HEK293T (cell line): ENCODE data around the gene ADAM22.
A peak's percentile ranks its signal among the peaks of the same experiment; 100 is the strongest.

Experiments
- CTCF ChIA-PET: fragments of 350-600 bp; formaldehyde crosslinking; extraction: SDS; loops from one replicate; lab custom pipeline; 2021; ENCODE audit warnings: antibody characterized with exemption, inconsistent platforms; lab: Yijun Ruan, JAX
- POLR2A ChIA-PET: fragments of 350-600 bp; formaldehyde crosslinking; extraction: SDS; loops from one replicate; lab custom pipeline; 2020; ENCODE audit warnings: antibody characterized with exemption, inconsistent platforms; lab: Yijun Ruan, JAX
- DNase-seq: peaks from one replicate; pipeline ENCODE4 v3.0.0; 2012; ENCODE audit warnings: mixed read lengths; ENCODE audit errors: extremely low spot score
- ARNT ChIP-seq: fragments of 450-650 bp; IDR thresholded peaks from 2 replicates; pipeline ENCODE4 v1.6.1; 2017; ENCODE audit warnings: mild to moderate bottlenecking
- BHLHE40 ChIP-seq: fragments of 450-650 bp; IDR thresholded peaks from 2 replicates; pipeline ENCODE4 v1.6.1; 2016; ENCODE audit warnings: mild to moderate bottlenecking, moderate library complexity, borderline replicate concordance
- CTBP1 ChIP-seq: fragments of 450-650 bp; IDR thresholded peaks from 2 replicates; pipeline ENCODE4 v1.6.1; 2016; ENCODE audit warnings: borderline replicate concordance
- ELF4 ChIP-seq: fragments of 450-650 bp; IDR thresholded peaks from 2 replicates; pipeline ENCODE4 v1.6.1; 2017; ENCODE audit warnings: antibody characterized with exemption
- FOXA1 ChIP-seq: fragments of 450-650 bp; IDR thresholded peaks from 2 replicates; pipeline ENCODE4 v1.6.1; 2016; ENCODE audit warnings: mild to moderate bottlenecking
- FOXK2 ChIP-seq: fragments of 450-650 bp; IDR thresholded peaks from 2 replicates; pipeline ENCODE4 v1.6.1; 2016; ENCODE audit warnings: mild to moderate bottlenecking
- FOXM1 ChIP-seq: fragments of 450-650 bp; IDR thresholded peaks from 2 replicates; pipeline ENCODE4 v1.6.1; 2017; ENCODE audit warnings: mild to moderate bottlenecking, borderline replicate concordance
- HDGF ChIP-seq: fragments of 450-650 bp; IDR thresholded peaks from 2 replicates; pipeline ENCODE4 v1.6.1; 2017; ENCODE audit warnings: antibody characterized with exemption, borderline replicate concordance
- L3MBTL2 ChIP-seq: fragments of 450-650 bp; conservative IDR thresholded peaks from 2 replicates; pipeline ENCODE4 v1.6.1; 2016; ENCODE audit warnings: mild to moderate bottlenecking
- LEF1 ChIP-seq: fragments of 450-650 bp; IDR thresholded peaks from 2 replicates; pipeline ENCODE4 v1.6.1; 2017; ENCODE audit warnings: mild to moderate bottlenecking, borderline replicate concordance
- NFRKB ChIP-seq: fragments of 450-650 bp; IDR thresholded peaks from 2 replicates; pipeline ENCODE4 v1.6.1; 2016; ENCODE audit warnings: mild to moderate bottlenecking, moderate library complexity
- SP1 ChIP-seq: fragments of 450-650 bp; IDR thresholded peaks from 2 replicates; pipeline ENCODE4 v1.6.1; 2017
- SUZ12 ChIP-seq: fragments of 450-650 bp; IDR thresholded peaks from 2 replicates; pipeline ENCODE4 v1.6.1; 2016; ENCODE audit warnings: mild to moderate bottlenecking
- TARDBP ChIP-seq: fragments of 450-650 bp; IDR thresholded peaks from 2 replicates; pipeline ENCODE4 v1.6.1; 2016
- ZNF384 ChIP-seq: fragments of 450-650 bp; IDR thresholded peaks from 2 replicates; pipeline ENCODE4 v1.6.1; 2016
- TF ChIP-seq, protein P1 (sequence below): fragments of 450-650 bp; IDR thresholded peaks from 2 replicates; pipeline ENCODE4 v1.6.1; 2016

The ADAM22 gene

DNA sequence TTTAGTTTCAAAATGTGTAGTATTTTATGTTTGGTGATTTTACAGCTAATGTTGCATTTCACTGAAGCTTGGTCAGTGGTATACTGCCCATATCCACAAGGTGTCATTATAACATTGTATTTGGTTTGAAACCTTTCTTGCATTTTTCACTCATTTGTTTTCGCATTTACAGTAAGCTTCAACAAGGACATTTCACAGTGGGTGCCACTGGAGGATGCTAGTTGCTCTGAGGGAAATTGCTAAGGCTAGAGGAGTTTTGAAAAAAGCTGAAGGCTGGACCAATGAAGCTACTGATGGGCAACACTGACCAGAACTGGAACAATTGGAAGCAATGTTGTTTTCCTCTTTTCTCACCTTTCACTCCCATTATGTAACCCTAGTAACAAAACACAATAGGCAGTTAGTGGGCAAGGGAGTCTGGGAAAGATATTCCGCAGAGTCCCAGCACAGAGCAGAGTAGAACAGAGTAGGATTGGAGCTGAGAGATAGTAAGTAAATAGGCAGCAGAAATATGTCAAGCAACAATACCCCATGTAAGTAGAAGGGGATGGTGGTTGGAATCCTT lies 309.4 kb downstream of the ADAM22 start:
- no peak for TF ChIP-seq ELF4
- TF ChIP-seq ZNF384 = no peak
- no peak for TF ChIP-seq HDGF
- TF ChIP-seq SP1 = no peak
- TF ChIP-seq FOXA1 = no peak
- TF ChIP-seq BHLHE40 = no peak
- no peak for TF ChIP-seq NFRKB
- no peak for TF ChIP-seq FOXK2
- no peak for TF ChIP-seq SUZ12
- no peak for TF ChIP-seq LEF1
- no peak for TF ChIP-seq FOXM1
- no peak for TF ChIP-seq CTBP1
- TF ChIP-seq ARNT = no peak
- TF ChIP-seq, protein P1, sequence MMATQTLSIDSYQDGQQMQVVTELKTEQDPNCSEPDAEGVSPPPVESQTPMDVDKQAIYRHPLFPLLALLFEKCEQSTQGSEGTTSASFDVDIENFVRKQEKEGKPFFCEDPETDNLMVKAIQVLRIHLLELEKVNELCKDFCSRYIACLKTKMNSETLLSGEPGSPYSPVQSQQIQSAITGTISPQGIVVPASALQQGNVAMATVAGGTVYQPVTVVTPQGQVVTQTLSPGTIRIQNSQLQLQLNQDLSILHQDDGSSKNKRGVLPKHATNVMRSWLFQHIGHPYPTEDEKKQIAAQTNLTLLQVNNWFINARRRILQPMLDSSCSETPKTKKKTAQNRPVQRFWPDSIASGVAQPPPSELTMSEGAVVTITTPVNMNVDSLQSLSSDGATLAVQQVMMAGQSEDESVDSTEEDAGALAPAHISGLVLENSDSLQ = no peak
- no peak for TF ChIP-seq L3MBTL2
- no peak for TF ChIP-seq TARDBP
- POLR2A ChIA-PET = no interaction called here
- CTCF ChIA-PET = interaction anchor here (1.0 to 1.7 kb wide), 3 partner anchors 9 to 300 kb away, joined by 3 to 4 read pairs (median 3); no protein-coding TSS in a partner anchor
- DNase-seq = peak; percentile 27

- no peak for DNase-seq
- ChIA-PET POLR2A (no interaction called here), CTCF (interaction anchor here (1.0 to 1.7 kb wide), 2 partner anchors 8 to 299 kb away, joined by 3 read pairs; no protein-coding TSS in a partner anchor)
- TF ChIP-seq ZNF384 = no peak
- TF ChIP-seq ELF4 = no peak
- TF ChIP-seq, protein P1 = no peak
These were observed 310.2 kb downstream of the ADAM22 start for GRCh38 chr7:88244258-88244657.
